ENCODE data around the gene UBE2H.
"Not testable (repeated sequence)": the region's sequence is repeated elsewhere in the genome, so short reads cannot be mapped to it uniquely, and the experiment has no call there.

The UBE2H gene

GRCh38 chr7:129843365-129843898, 109.3 kb downstream of the UBE2H start:
- H3K4me1 ChIP-seq (ENCODE audit: control insufficient read depth, insufficient read depth, low read length), result peaks cover 43% of the 10 kb centered on the region
- H3K27ac ChIP-seq (ENCODE audit: low read depth, low read length), result peak overlapping the region; percentile 91

GRCh38 chr7:129841465-129841864, 111.3 kb downstream of the UBE2H start:
- Histone ChIP-seq H3K36me3 (ENCODE audit: control insufficient read depth, insufficient read depth, low read length) (peaks cover 6% of the 10 kb centered on the region; the same call in 1 of the 2 replicates), H3K27ac (ENCODE audit: low read depth, low read length) (no peak overlapping the region), H3K4me3 (ENCODE audit: low read depth, low read length) (no peak overlapping the region), H3K4me1 (ENCODE audit: control insufficient read depth, insufficient read depth, low read length) (peaks cover 51% of the 10 kb centered on the region), H3K9me3 (ENCODE audit: control insufficient read depth, insufficient read depth, low read length) (no peaks in the 10 kb centered on the region), H3K27me3 (ENCODE audit: control insufficient read depth, insufficient read depth, low read length) (no peaks in the 10 kb centered on the region), H3K9ac (ENCODE audit: low read depth, low read length) (no peak overlapping the region)

More at GRCh38 chr7:129843365-129843898, 109.3 kb downstream of the UBE2H start:
- H3K9ac ChIP-seq (ENCODE audit: low read depth, low read length), result peak overlapping the region; percentile 60; the same call in 1 of the 2 replicates
- peaks cover 4% of the 10 kb centered on the region; the same call in 1 of the 2 replicates for H3K36me3 ChIP-seq (ENCODE audit: control insufficient read depth, insufficient read depth, low read length)
- peak overlapping the region; percentile 35; the same call in 1 of the 2 replicates for H3K4me3 ChIP-seq (ENCODE audit: low read depth, low read length)
- H3K9me3 ChIP-seq (ENCODE audit: control insufficient read depth, insufficient read depth, low read length), result no peaks in the 10 kb centered on the region
- no peaks in the 10 kb centered on the region for H3K27me3 ChIP-seq (ENCODE audit: control insufficient read depth, insufficient read depth, low read length)

- H3K9me3 ChIP-seq (ENCODE audit: control insufficient read depth, insufficient read depth, low read length), result no peaks in the 10 kb centered on the region
- no peak overlapping the region for H3K9ac ChIP-seq (ENCODE audit: low read depth, low read length)
- peaks cover 55% of the 10 kb centered on the region for H3K4me1 ChIP-seq (ENCODE audit: control insufficient read depth, insufficient read depth, low read length)
- H3K4me3 ChIP-seq (ENCODE audit: low read depth, low read length), result no peak overlapping the region
- no peaks in the 10 kb centered on the region for H3K27me3 ChIP-seq (ENCODE audit: control insufficient read depth, insufficient read depth, low read length)
- H3K36me3 ChIP-seq (ENCODE audit: control insufficient read depth, insufficient read depth, low read length), result peaks cover 6% of the 10 kb centered on the region; the same call in 1 of the 2 replicates
- peak overlapping the region; percentile 17 for H3K27ac ChIP-seq (ENCODE audit: low read depth, low read length)
Observed at GRCh38 chr7:129840757-129841156, 112.0 kb downstream of the UBE2H start.

- Histone ChIP-seq H3K27me3 (ENCODE audit: control insufficient read depth, insufficient read depth, low read length) (no peaks in the 10 kb centered on the region), H3K4me1 (ENCODE audit: control insufficient read depth, insufficient read depth, low read length) (peaks cover 55% of the 10 kb centered on the region), H3K9ac (ENCODE audit: low read depth, low read length) (no peak overlapping the region), H3K4me3 (ENCODE audit: low read depth, low read length) (no peak overlapping the region), H3K36me3 (ENCODE audit: control insufficient read depth, insufficient read depth, low read length) (peaks cover 29% of the 10 kb centered on the region), H3K27ac (ENCODE audit: low read depth, low read length) (peak overlapping the region; percentile 46), H3K9me3 (ENCODE audit: control insufficient read depth, insufficient read depth, low read length) (no peaks in the 10 kb centered on the region)
Observed at GRCh38 chr7:129836983-129837382, 115.8 kb downstream of the UBE2H start.

- Histone ChIP-seq H3K4me3 (ENCODE audit: low read depth, low read length) (no peak overlapping the region), H3K9me3 (ENCODE audit: control insufficient read depth, insufficient read depth, low read length) (no peaks in the 10 kb centered on the region), H3K27ac (ENCODE audit: low read depth, low read length) (peak overlapping the region; percentile 70), H3K27me3 (ENCODE audit: control insufficient read depth, insufficient read depth, low read length) (no peaks in the 10 kb centered on the region), H3K36me3 (ENCODE audit: control insufficient read depth, insufficient read depth, low read length) (peaks cover 31% of the 10 kb centered on the region), H3K9ac (ENCODE audit: low read depth, low read length) (no peak overlapping the region), H3K4me1 (ENCODE audit: control insufficient read depth, insufficient read depth, low read length) (peaks cover 61% of the 10 kb centered on the region)
Observed at GRCh38 chr7:129835569-129835968, 117.2 kb downstream of the UBE2H start.

DNA sequence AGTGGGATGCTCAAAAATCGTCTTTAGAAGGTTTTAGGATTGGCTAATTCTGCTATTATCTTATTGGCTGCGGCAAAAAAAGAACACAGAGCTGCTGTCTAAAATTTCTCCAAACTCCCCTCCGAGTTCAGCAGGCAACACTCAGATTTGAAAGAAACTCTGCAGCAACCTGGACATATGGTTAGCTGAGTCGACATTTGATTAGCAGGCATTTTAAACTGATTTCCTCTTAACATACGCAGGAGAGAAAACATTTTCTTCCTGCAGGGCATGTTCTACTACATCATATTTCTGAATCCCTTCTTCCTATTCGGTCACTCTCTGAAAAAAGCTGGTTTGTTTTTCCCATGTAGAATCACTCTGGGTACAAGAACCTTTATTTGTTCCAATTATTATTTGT, 119.4 kb downstream of the UBE2H start:
- not testable (repeated sequence) for H3K27ac ChIP-seq (ENCODE audit: low read depth, low read length); H3K9me3 ChIP-seq (ENCODE audit: control insufficient read depth, insufficient read depth, low read length); H3K27me3 ChIP-seq (ENCODE audit: control insufficient read depth, insufficient read depth, low read length); H3K4me3 ChIP-seq (ENCODE audit: low read depth, low read length); H3K9ac ChIP-seq (ENCODE audit: low read depth, low read length)
- H3K4me1 ChIP-seq (ENCODE audit: control insufficient read depth, insufficient read depth, low read length), result peaks cover 70% of the 10 kb centered on the region
- H3K36me3 ChIP-seq (ENCODE audit: control insufficient read depth, insufficient read depth, low read length), result peaks cover 26% of the 10 kb centered on the region

DNA sequence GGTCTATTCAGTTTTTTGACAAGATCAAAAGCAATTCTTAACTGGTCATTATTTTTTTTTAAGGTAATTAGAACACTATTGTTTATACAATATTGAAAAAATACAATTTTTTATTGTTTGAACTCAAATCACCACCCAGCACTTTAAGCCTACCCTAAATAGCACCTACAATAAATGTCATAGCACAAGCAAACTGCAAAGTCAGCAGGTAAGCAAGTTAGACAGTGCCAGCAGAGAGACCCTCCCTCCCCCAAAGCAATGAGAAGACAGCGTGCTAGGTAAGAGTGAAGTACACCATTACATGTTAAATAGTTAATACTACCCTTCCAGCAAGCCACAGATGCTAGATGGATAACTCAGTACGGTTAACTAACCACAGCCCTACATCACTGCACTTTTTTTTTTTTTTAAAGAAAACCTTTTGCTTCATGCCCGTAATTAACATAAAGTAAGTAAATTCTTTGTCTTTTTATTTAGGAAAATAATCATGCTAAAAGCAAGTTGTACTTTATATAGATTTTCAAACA, 120.0 kb downstream of the UBE2H start:
- Histone ChIP-seq H3K36me3 (ENCODE audit: control insufficient read depth, insufficient read depth, low read length) (peaks cover 24% of the 10 kb centered on the region), H3K9me3 (ENCODE audit: control insufficient read depth, insufficient read depth, low read length) (no peaks in the 10 kb centered on the region), H3K4me3 (ENCODE audit: low read depth, low read length) (no peak overlapping the region), H3K4me1 (ENCODE audit: control insufficient read depth, insufficient read depth, low read length) (peaks cover 65% of the 10 kb centered on the region), H3K9ac (ENCODE audit: low read depth, low read length) (no peak overlapping the region), H3K27me3 (ENCODE audit: control insufficient read depth, insufficient read depth, low read length) (no peaks in the 10 kb centered on the region), H3K27ac (ENCODE audit: low read depth, low read length) (no peak overlapping the region)

DNA sequence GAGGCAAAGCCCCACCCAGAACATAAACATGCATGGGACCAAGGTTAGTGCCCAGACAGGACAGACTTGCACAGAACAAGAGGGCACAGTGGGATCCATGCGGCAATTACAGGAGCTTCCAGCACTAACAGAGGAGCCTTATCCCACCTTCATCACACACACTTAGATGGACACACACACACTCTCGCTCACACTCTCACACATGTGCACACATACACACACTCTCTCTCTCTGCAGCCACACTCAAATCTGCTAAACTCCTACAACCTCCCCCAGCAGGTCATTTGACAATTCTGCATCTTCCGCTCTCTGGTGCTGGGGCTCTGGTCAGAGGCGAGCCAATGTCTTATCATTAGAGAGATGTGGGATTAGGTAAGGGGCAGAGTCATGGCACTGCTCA, 120.5 kb downstream of the UBE2H start:
- no peaks in the 10 kb centered on the region for H3K27me3 ChIP-seq (ENCODE audit: control insufficient read depth, insufficient read depth, low read length)
- H3K27ac ChIP-seq (ENCODE audit: low read depth, low read length), result no peak overlapping the region
- H3K4me3 ChIP-seq (ENCODE audit: low read depth, low read length), result no peak overlapping the region
- H3K9ac ChIP-seq (ENCODE audit: low read depth, low read length), result no peak overlapping the region
- no peaks in the 10 kb centered on the region for H3K9me3 ChIP-seq (ENCODE audit: control insufficient read depth, insufficient read depth, low read length)
- peaks cover 62% of the 10 kb centered on the region for H3K4me1 ChIP-seq (ENCODE audit: control insufficient read depth, insufficient read depth, low read length)
- H3K36me3 ChIP-seq (ENCODE audit: control insufficient read depth, insufficient read depth, low read length), result peaks cover 24% of the 10 kb centered on the region

DNA sequence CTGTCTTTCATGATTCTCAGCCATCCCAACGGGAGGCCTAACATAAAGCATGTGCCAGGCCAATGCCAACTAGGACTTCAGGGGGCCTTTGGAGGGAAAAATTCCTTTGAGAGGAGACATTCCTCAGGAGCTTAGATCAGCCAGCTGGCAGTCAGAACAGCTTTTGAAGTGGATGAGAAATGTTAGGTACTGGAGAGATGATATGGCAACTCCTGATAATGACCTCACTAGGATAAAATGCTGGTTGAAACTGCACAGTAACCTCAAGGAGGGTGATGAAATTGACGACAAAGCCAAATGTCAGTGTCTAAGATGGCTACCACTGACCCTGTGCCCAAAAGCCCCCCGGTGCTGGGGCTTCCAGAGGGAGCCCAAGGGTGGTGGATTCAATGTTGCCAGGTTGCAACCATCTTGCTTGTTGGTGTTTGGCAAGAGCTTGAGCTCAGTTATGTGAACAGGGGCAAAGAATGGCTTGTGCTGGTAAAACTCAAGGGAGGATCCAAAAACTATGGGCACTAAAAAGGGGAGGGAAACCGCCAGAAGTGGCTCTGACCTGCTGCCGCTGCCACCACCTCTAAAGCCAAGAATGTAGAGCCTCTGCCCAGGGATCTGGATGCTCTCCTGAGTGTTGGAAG, 121.2 kb downstream of the UBE2H start:
- Histone ChIP-seq H3K27me3 (ENCODE audit: control insufficient read depth, insufficient read depth, low read length) (no peaks in the 10 kb centered on the region), H3K36me3 (ENCODE audit: control insufficient read depth, insufficient read depth, low read length) (peaks cover 24% of the 10 kb centered on the region), H3K9me3 (ENCODE audit: control insufficient read depth, insufficient read depth, low read length) (no peaks in the 10 kb centered on the region), H3K27ac (ENCODE audit: low read depth, low read length) (peak overlapping the region; percentile 54), H3K9ac (ENCODE audit: low read depth, low read length) (no peak overlapping the region), H3K4me3 (ENCODE audit: low read depth, low read length) (no peak overlapping the region), H3K4me1 (ENCODE audit: control insufficient read depth, insufficient read depth, low read length) (peaks cover 56% of the 10 kb centered on the region)

GRCh38 chr7:129830949-129831348, 121.8 kb downstream of the UBE2H start:
- Histone ChIP-seq H3K4me1 (ENCODE audit: control insufficient read depth, insufficient read depth, low read length) (peaks cover 51% of the 10 kb centered on the region), H3K4me3 (ENCODE audit: low read depth, low read length) (no peak overlapping the region), H3K27ac (ENCODE audit: low read depth, low read length) (peak overlapping the region; percentile 38), H3K9me3 (ENCODE audit: control insufficient read depth, insufficient read depth, low read length) (no peaks in the 10 kb centered on the region), H3K36me3 (ENCODE audit: control insufficient read depth, insufficient read depth, low read length) (peaks cover 24% of the 10 kb centered on the region), H3K27me3 (ENCODE audit: control insufficient read depth, insufficient read depth, low read length) (no peaks in the 10 kb centered on the region), H3K9ac (ENCODE audit: low read depth, low read length) (no peak overlapping the region)
